Measurements from ENCODE around the gene TSPAN16.

DNA sequence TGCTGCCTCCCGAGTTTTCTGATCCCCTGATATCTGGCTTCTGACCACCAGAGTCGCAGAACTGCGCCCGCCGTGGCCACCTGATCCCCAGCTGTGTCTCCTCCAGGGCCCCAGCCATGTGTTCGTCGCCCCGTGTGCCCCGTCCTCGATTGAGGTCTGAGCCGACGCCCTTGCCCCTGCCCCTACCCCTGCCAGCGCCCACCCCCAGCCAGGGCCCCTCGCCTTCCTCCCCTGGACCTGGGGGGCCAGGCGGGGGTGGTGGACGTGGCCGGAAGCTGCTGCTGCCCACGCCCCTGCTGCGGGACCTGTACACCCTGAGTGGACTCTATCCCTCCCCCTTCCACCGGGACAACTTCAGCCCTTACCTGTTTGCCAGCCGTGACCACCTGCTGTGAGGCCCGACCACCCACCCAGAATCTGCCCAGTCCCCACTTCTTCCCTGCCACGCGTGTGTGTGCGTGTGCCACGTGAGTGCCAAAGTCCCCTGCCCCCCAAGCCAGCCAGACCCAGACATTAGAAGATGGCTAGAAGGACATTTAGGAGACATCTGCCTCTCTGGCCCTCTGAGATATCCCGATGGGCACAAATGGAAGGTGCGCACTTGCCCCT lies 68.4 kb downstream of the TSPAN16 start:
- TF ChIP-seq, protein P1, sequence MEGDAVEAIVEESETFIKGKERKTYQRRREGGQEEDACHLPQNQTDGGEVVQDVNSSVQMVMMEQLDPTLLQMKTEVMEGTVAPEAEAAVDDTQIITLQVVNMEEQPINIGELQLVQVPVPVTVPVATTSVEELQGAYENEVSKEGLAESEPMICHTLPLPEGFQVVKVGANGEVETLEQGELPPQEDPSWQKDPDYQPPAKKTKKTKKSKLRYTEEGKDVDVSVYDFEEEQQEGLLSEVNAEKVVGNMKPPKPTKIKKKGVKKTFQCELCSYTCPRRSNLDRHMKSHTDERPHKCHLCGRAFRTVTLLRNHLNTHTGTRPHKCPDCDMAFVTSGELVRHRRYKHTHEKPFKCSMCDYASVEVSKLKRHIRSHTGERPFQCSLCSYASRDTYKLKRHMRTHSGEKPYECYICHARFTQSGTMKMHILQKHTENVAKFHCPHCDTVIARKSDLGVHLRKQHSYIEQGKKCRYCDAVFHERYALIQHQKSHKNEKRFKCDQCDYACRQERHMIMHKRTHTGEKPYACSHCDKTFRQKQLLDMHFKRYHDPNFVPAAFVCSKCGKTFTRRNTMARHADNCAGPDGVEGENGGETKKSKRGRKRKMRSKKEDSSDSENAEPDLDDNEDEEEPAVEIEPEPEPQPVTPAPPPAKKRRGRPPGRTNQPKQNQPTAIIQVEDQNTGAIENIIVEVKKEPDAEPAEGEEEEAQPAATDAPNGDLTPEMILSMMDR (IDR thresholded peaks at IDR 0.05) = no peak
- no peak for TF ChIP-seq POLR2A (IDR thresholded peaks at IDR 0.05)
- TF ChIP-seq POLR2AphosphoS5 (IDR thresholded peaks at IDR 0.05) = no peak

Measured in breast epithelium (tissue), 3 donors.